HepG2 (cell line): ENCODE data around the gene UBR1. TPM values are rescaled to one million over a fixed set of nuclear protein-coding genes. Genes with fewer than 3 reads are reported as not detected.

Source experiments
- ATAC-seq: fragments of 200-7000 bp; cut with Tn5 transposase; 3 replicates; pipeline ENCODE4 v1.9.1; 2020; ENCODE audit warnings: mild to moderate bottlenecking, moderate library complexity
- BruUV-seq: library from RNA; stranded (reverse); fragments of 400-500 nt; replicated peaks from 2 replicates; lab custom pipeline; 2021; lab: Mats Ljungman, UMichigan
- CTCF ChIA-PET: fragments of 300-600 bp; formaldehyde crosslinking; extraction: SDS; loops from one replicate; lab custom pipeline; 2021; ENCODE audit warnings: low total read pairs, inconsistent platforms, low intra/inter-chr PET ratio; lab: Yijun Ruan, JAX
- POLR2A ChIA-PET: fragments of 350-600 bp; sonication (Branson Sonifier 250); formaldehyde crosslinking; loops from one replicate; lab custom pipeline; 2020; ENCODE audit warnings: antibody characterized with exemption, inconsistent platforms; lab: Yijun Ruan, JAX
- DNase-seq: peaks from one replicate; pipeline ENCODE4 v3.0.0-alpha.2; 2015; ENCODE audit warnings: low spot score
- FAIRE-seq: peaks from 3 replicates; lab custom pipeline; 2011; peaks lifted over from hg19 to GRCh38; lab: Jason Lieb, UNC
- H2AFZ ChIP-seq: one replicate; pipeline ENCODE4 v1.6.1; 2011; ENCODE audit warnings: low read length, inconsistent platforms
- H3K27ac ChIP-seq: fragments of 300-600 bp; 3 replicates; pipeline ENCODE4 v1.8.0; 2011; ENCODE audit warnings: mixed run types, mild to moderate bottlenecking, mixed read lengths, low read length, inconsistent platforms; ENCODE audit not compliant: insufficient read depth; ENCODE audit errors: extremely low read length
- H3K27me3 ChIP-seq, 2 experiments: fragments of 200-600 bp in 1 of 2; 2 replicates in 1 of 2; 3 replicates in 1 of 2; pipeline versions ENCODE4 v1.6.0 to v1.8.0; 2011; ENCODE audit warnings: low read length in 2 of 2, mild to moderate bottlenecking in 2 of 2, moderate library complexity in 2 of 2, inconsistent platforms in 1 of 2; ENCODE audit not compliant: insufficient read depth in 2 of 2, control insufficient read depth in 1 of 2
- H3K36me3 ChIP-seq, 2 experiments: fragments of 200-600 bp in 1 of 2; replicated peaks in 1 of 2; 2 replicates in 1 of 2; 3 replicates in 1 of 2; pipeline versions ENCODE4 v1.5.1 to v1.8.0; 2011; ENCODE audit warnings: low read length in 2 of 2, inconsistent platforms in 1 of 2; ENCODE audit not compliant: insufficient read depth in 2 of 2, control insufficient read depth in 1 of 2
- H3K4me1 ChIP-seq: 2 replicates; pipeline ENCODE4 v1.5.1; 2012; ENCODE audit warnings: low read length, inconsistent platforms; ENCODE audit not compliant: insufficient read depth
- H3K4me2 ChIP-seq: 2 replicates; pipeline ENCODE4 v1.6.0; 2011; ENCODE audit warnings: low read depth, low read length, inconsistent platforms
- H3K4me3 ChIP-seq, 3 experiments: fragments of 200-600 bp in 1 of 3; sonication (generic), shearing (Covaris generic) in 1 of 3; replicated peaks in 1 of 3; 2 replicates each; pipeline ENCODE4 v1.5.1; 2011 to 2016; ENCODE audit warnings: low read length in 3 of 3, inconsistent platforms in 2 of 3, low read depth in 2 of 3, mild to moderate bottlenecking in 2 of 3, control low read depth in 1 of 3, mixed read lengths in 1 of 3; ENCODE audit not compliant: insufficient read depth in 1 of 3
- H3K79me2 ChIP-seq: one replicate; pipeline ENCODE4 v1.6.1; 2011; ENCODE audit warnings: low read length, inconsistent platforms; ENCODE audit not compliant: insufficient read depth
- H3K9ac ChIP-seq: 2 replicates; pipeline ENCODE4 v1.6.0; 2011; ENCODE audit warnings: mild to moderate bottlenecking, low read depth, low read length, inconsistent platforms; ENCODE audit not compliant: insufficient read depth
- H3K9me3 ChIP-seq: 2 replicates; pipeline ENCODE4 v1.5.1; 2012; ENCODE audit warnings: mild to moderate bottlenecking, low read length
- H4K20me1 ChIP-seq: 2 replicates; pipeline ENCODE4 v1.6.0; 2011; ENCODE audit warnings: inconsistent platforms, mild to moderate bottlenecking, low read length, moderate library complexity; ENCODE audit not compliant: insufficient read depth
- AGO1 ChIP-seq: fragments of 200-400 bp; formaldehyde crosslinking; IDR thresholded peaks from 2 replicates; pipeline ENCODE4 v1.6.1; 2017; ENCODE audit warnings: mild to moderate bottlenecking, low read depth, low read length, moderate library complexity; ENCODE audit not compliant: poor library complexity, severe bottlenecking
- DRAP1 ChIP-seq: IDR thresholded peaks from 2 replicates; pipeline ENCODE4 v1.6.1; 2016; ENCODE audit warnings: missing genetic modification reagents, missing compliant biosample characterization
- KDM2A ChIP-seq: sonication (generic); formaldehyde crosslinking; IDR thresholded peaks from 2 replicates; pipeline ENCODE4 v1.4.0; 2020; ENCODE audit warnings: low read depth, missing genetic modification reagents, borderline replicate concordance
- KIAA2018 ChIP-seq: sonication (generic); formaldehyde crosslinking; IDR thresholded peaks from 2 replicates; pipeline ENCODE4 v1.5.0; 2020; ENCODE audit warnings: mild to moderate bottlenecking, missing genetic modification reagents, borderline replicate concordance
- NFIB ChIP-seq: sonication (generic); formaldehyde crosslinking; IDR thresholded peaks from 2 replicates; pipeline ENCODE4 v1.9.0; 2021; ENCODE audit warnings: missing genetic modification reagents, mild to moderate bottlenecking, borderline replicate concordance
- PAXIP1 ChIP-seq: sonication (generic); formaldehyde crosslinking; conservative IDR thresholded peaks from 2 replicates; pipeline ENCODE4 v1.4.0; 2020; ENCODE audit warnings: mild to moderate bottlenecking, missing genetic modification reagents, moderate library complexity
- POGK ChIP-seq: sonication (generic); formaldehyde crosslinking; conservative IDR thresholded peaks from 2 replicates; pipeline ENCODE4 v1.8.0; 2022; ENCODE audit warnings: mild to moderate bottlenecking, moderate library complexity, missing genetic modification reagents
- RBM22 ChIP-seq: fragments of 200-400 bp; formaldehyde crosslinking; optimal IDR thresholded peaks from 2 replicates; pipeline ENCODE3; 2017; ENCODE audit warnings: mild to moderate bottlenecking, low read length, moderate library complexity
- ZNF761 ChIP-seq: sonication (generic); formaldehyde crosslinking; conservative IDR thresholded peaks from 2 replicates; pipeline ENCODE4 v1.4.0; 2020; ENCODE audit warnings: mild to moderate bottlenecking, missing genetic modification reagents
- WGBS: methylation state at CpG from one replicate; pipeline ENCODE4 v1.1.6; 2017; ENCODE audit warnings: low lambda C conversion rate; 5-methylcytosine and 5-hydroxymethylcytosine counted together
- in situ Hi-C: cut with HindIII; loops from 2 replicates; pipeline ENCODE4 v1.10.0; 2017; ENCODE audit warnings: low pct_unique_long_range_greater_than_20kb; ENCODE audit not compliant: extremely low pct_ligation_motif_present
- intact Hi-C: fragments of 100-400 bp; cut with micrococcal nuclease; formaldehyde crosslinking; loops from one replicate; pipeline ENCODE4 v1.10.0; 2022; ENCODE audit not compliant: unreplicated experiment
- polyA plus RNA-seq, 8 experiments: library from polyadenylated mRNA; depleted of rRNA in 3 of 8; stranded (reverse) in 7 of 8; unstranded in 1 of 8; fragments of >200 nt; fragmentation: Illumina TruSeq in 4 of 8; extraction: Trizol in 4 of 8; gene quantifications; 2 replicates each; pipeline versions ENCODE4 v1.2.1 to v1.2.3, GENCODE V29; 2011 to 2016; ENCODE audit warnings: low read depth in 4 of 8, missing spikeins in 1 of 8, mixed read lengths in 1 of 8; ENCODE audit not compliant: insufficient read depth in 1 of 8
- total RNA-seq, 5 experiments: library from RNA; depleted of rRNA; stranded (reverse); fragments of >200 nt; fragmentation: Illumina TruSeq; extraction: Trizol; gene quantifications; 2 replicates each; pipeline ENCODE4 v1.2.3, GENCODE V29; 2016; ENCODE audit warnings: low read depth in 1 of 5

The UBR1 gene
- total and polyA plus RNA-seq, 2 of the 13 experiments (the other 11 are each of a cell fraction or from before 2014, with no cell fraction given) = 6.4 to 18.0 TPM

- TF ChIP-seq ZNF761 (CRISPR knock-in tag) = no peak
- TF ChIP-seq AGO1 = no peak
- TF ChIP-seq POGK = no peak
- no peak for TF ChIP-seq DRAP1 (CRISPR knock-in tag)
Observed at GRCh38 chr15:43071451-43071850, 34.4 kb downstream of the UBR1 start (continued).

- in situ Hi-C loops = no loop called here
- H3K4me3 ChIP-seq = no peak overlapping the region
- H3K9me3 ChIP-seq = no peaks in the 10 kb centered on the region
- no peak overlapping the region for H3K9ac ChIP-seq
- no TSS peak for BruUV-seq
- over 99% methylated on average over 6 of the region's 6 CpGs for WGBS
- POLR2A ChIA-PET = no interaction called here
- FAIRE-seq (no peak), ATAC-seq (no peak), DNase-seq (no peak)
- no peaks in the 10 kb centered on the region for H4K20me1 ChIP-seq
- CTCF ChIA-PET = no interaction called here
- H3K27me3 ChIP-seq = no peaks in the 10 kb centered on the region
- no peak overlapping the region for H3K27ac ChIP-seq
- H2AFZ ChIP-seq = no peak overlapping the region
- H3K36me3 ChIP-seq = peaks cover 7 to 58% of the 10 kb centered on the region in 2 experiments; a peak in 4 of 5 replicates
- H3K79me2 ChIP-seq = no peaks in the 10 kb centered on the region
- intact Hi-C loops = no loop called here
- no peak overlapping the region for H3K4me2 ChIP-seq
- no peaks in the 10 kb centered on the region for H3K4me1 ChIP-seq
- no peak for TF ChIP-seq KIAA2018
- TF ChIP-seq PAXIP1 (CRISPR knock-in tag) = no peak
- TF ChIP-seq KDM2A (CRISPR knock-in tag) = no peak
- TF ChIP-seq RBM22 = no peak
- TF ChIP-seq NFIB = no peak
Observed at GRCh38 chr15:43070893-43071292, 34.9 kb downstream of the UBR1 start.
